ENCODE measurements around the gene SYN1. TPM values are rescaled to one million over a fixed set of nuclear protein-coding genes. Genes with fewer than 3 reads are reported as not detected.

Gene SYN1
- total RNA-seq, 4 donors from 2014 or later, result 0.31 TPM; not detected in 3

- TF ChIP-seq POLR2A (IDR thresholded peaks at IDR 0.05) (no peak), CTCF (IDR thresholded peaks at IDR 0.05) (no peak)
- Histone ChIP-seq H3K27ac (no peak overlapping the region), H3K4me3 (no peak overlapping the region), H3K9me3 (no peaks in the 10 kb centered on the region), H3K36me3 (peaks cover 0 to 9% (median 0%) of the 10 kb centered on the region in 3 donors), H3K27me3 (no peaks in the 10 kb centered on the region), H3K4me1 (peaks cover 3 to 24% (median 5%) of the 10 kb centered on the region in 3 donors)
- 88 to 91% methylated on average over 9 to 20 of the region's 20 CpGs for WGBS, 2 donors
- intact Hi-C loops (cut with DNase I), result no loop called here
- DNase-seq, result no peak
These were observed 43.4 kb downstream of the SYN1 start for GRCh38 chrX:47576021-47576898.

GRCh38 chrX:47574547-47575301, 44.9 kb downstream of the SYN1 start:
- H3K27me3 ChIP-seq, result no peaks in the 10 kb centered on the region
- H3K9me3 ChIP-seq, result no peaks in the 10 kb centered on the region
- peak overlapping the region in 3 of 4 donors; percentile 66 to 69 (median 66) for H3K27ac ChIP-seq
- peaks cover 3 to 24% (median 5%) of the 10 kb centered on the region in 3 donors for H3K4me1 ChIP-seq
- peaks cover 0 to 25% (median 0%) of the 10 kb centered on the region in 3 donors for H3K36me3 ChIP-seq
- 73 to 90% methylated on average over 2 to 12 of the region's 27 CpGs for WGBS, 2 donors
- intact Hi-C loops (cut with DNase I), result no loop called here
- TF ChIP-seq POLR2A (IDR thresholded peaks at IDR 0.05) (no peak), CTCF (IDR thresholded peaks at IDR 0.05) (no peak)
- no peak for DNase-seq
- peak overlapping the region in 3 of 4 donors; percentile 3 to 51 (median 34) for H3K4me3 ChIP-seq

DNA sequence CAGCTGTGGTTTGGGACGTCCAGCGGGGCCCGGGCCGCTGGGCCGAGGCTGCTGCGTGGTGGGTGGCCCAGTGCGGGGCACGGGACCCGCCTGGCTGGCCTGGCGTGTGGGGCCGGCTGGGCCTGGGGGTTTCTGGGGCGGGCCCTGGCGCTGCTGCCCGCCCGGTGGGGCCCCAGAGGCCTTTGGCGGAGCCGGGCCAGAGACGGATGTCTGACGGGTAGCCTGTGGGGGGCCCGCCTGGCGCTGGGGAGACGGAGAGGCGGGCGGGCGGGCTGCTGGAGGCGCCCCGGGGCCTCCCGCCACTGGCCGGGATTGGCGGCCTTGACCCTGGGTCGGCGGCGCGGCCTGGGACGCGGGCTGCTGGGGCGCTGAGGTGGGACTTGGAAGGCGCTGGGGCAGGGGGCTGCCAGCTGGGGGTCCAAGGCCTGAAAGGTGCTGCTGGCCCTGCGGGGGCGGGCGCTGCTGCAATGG, 45.5 kb downstream of the SYN1 start:
- WGBS, 2 donors, result no CpG with 5 or more reads among the region's 41 CpGs
- intact Hi-C loops (cut with DNase I), result no loop called here
- Histone ChIP-seq H3K36me3 (peaks cover 0 to 31% (median 0%) of the 10 kb centered on the region in 3 donors), H3K9me3 (no peaks in the 10 kb centered on the region), H3K27me3 (no peaks in the 10 kb centered on the region), H3K4me1 (peaks cover 2 to 19% (median 3%) of the 10 kb centered on the region in 3 donors), H3K4me3 (peak overlapping the region in 3 of 4 donors; percentile 3 to 51 (median 34)), H3K27ac (peak overlapping the region; percentile 61 to 69 (median 66))
- no peak for DNase-seq
- no peak for TF ChIP-seq CTCF (IDR thresholded peaks at IDR 0.05)
- no peak for TF ChIP-seq POLR2A (IDR thresholded peaks at IDR 0.05)

DNA sequence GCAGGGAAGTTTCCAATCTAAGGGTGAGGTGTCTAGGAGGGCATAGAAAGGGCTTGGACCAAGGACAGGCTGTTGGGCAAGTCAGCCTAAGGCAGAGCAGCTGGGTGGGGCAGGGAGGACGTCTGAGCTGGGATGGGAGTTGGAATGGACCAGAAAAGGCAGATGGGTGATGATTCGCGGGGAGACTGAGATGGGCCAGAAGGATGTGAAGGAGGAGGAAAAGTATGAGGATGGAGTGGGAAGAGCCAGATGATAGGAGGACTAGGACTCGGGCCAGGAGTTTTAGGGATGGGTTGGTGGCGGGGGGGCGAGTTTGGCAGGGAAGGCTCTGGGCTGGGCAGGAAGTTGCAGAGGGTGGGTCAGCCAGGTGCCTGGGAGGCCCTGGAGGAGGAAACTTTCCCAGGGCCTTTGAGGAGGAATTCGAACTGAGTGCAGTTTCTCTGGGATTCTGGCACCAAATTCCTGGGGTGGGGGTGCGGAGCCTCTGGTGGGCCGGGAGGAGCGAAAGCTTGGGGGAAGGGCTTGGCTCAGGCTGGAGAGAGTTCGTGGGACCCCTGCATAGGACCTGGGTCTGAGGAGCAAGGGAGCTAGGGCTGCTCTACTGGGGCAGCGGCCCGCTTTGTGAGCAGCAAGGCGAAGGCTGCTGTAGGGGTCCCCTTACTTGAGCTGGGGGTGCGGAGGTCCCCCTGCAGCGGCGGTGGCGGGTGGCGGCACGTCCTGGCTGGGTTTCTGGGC, 46.1 kb downstream of the SYN1 start:
- no peak for DNase-seq
- H3K36me3 ChIP-seq, result peaks cover 0 to 37% (median 0%) of the 10 kb centered on the region in 3 donors
- peak overlapping the region; percentile 61 to 69 (median 66) for H3K27ac ChIP-seq
- no peaks in the 10 kb centered on the region for H3K9me3 ChIP-seq
- WGBS, 2 donors, result 9 to 34% methylated on average over 5 to 11 of the region's 20 CpGs
- H3K4me3 ChIP-seq, result peak overlapping the region in 3 of 4 donors; percentile 3 to 51 (median 34)
- no peak for TF ChIP-seq CTCF (IDR thresholded peaks at IDR 0.05)
- TF ChIP-seq POLR2A (IDR thresholded peaks at IDR 0.05), result no peak
- intact Hi-C loops (cut with DNase I), result no loop called here
- H3K4me1 ChIP-seq, result peaks cover 0 to 19% (median 3%) of the 10 kb centered on the region in 3 donors
- no peaks in the 10 kb centered on the region for H3K27me3 ChIP-seq
